Natural killer cell (primary cell): ENCODE measurements around the gene NDE1. TPM values are rescaled to one million over a fixed set of nuclear protein-coding genes. Genes with fewer than 3 reads are reported as not detected.
A peak's percentile ranks its signal among the peaks of the same experiment; 100 is the strongest.
"Not testable (repeated sequence)": the region's sequence is repeated elsewhere in the genome, so short reads cannot be mapped to it uniquely, and the experiment has no call there.

Source experiments
- ATAC-seq, 3 donors: fragments of 150-1000 bp in 2 of 3; fragments of 200-7000 bp in 1 of 3; cut with Tn5 transposase; 1 replicate in 1 of 3; 2 replicates in 2 of 3; pipeline ENCODE4 v1.10.0; 2021; ENCODE audit warnings: mild to moderate bottlenecking in 2 of 3, moderate library complexity in 2 of 3
- DNase-seq, 2 donors: peaks; one replicate each; pipeline versions ENCODE4 v3.0.0 to v3.0.0-alpha.2; 2013 to 2021; ENCODE audit warnings: mixed read lengths in 1 of 2
- H3K27ac ChIP-seq: one replicate; pipeline ENCODE4 v1.5.1; 2013; ENCODE audit warnings: mild to moderate bottlenecking, low read length
- H3K27me3 ChIP-seq: one replicate; pipeline ENCODE4 v1.6.1; 2013; ENCODE audit warnings: low read length; ENCODE audit not compliant: control insufficient read depth, insufficient read depth
- H3K36me3 ChIP-seq: one replicate; pipeline ENCODE4 v1.6.1; 2013; ENCODE audit warnings: low read length; ENCODE audit not compliant: control insufficient read depth, insufficient read depth
- H3K4me1 ChIP-seq: one replicate; pipeline ENCODE4 v1.6.1; 2013; ENCODE audit warnings: low read length; ENCODE audit not compliant: control insufficient read depth, insufficient read depth
- H3K4me3 ChIP-seq: one replicate; pipeline ENCODE4 v1.5.1; 2013; ENCODE audit warnings: low read length
- H3K9me3 ChIP-seq: one replicate; pipeline ENCODE4 v1.6.1; 2013; ENCODE audit warnings: low read length; ENCODE audit not compliant: control insufficient read depth, insufficient read depth
- H3K27ac Mint-ChIP-seq, 2 donors: one replicate each; pipeline ENCODE4 v1.8.0; 2022; ENCODE audit warnings: mild to moderate bottlenecking in 2 of 2, mixed read lengths in 2 of 2, moderate library complexity in 1 of 2
- H3K27me3 Mint-ChIP-seq, 2 donors: one replicate each; pipeline ENCODE4 v1.8.0; 2022; ENCODE audit warnings: low read depth in 2 of 2, mixed read lengths in 2 of 2
- H3K36me3 Mint-ChIP-seq: one replicate; pipeline ENCODE4 v1.8.0; 2022; ENCODE audit warnings: mixed read lengths
- H3K4me1 Mint-ChIP-seq, 2 donors: one replicate each; pipeline ENCODE4 v1.8.0; 2022; ENCODE audit warnings: mixed read lengths in 2 of 2
- H3K4me3 Mint-ChIP-seq: one replicate; pipeline ENCODE4 v1.8.0; 2022; ENCODE audit warnings: mild to moderate bottlenecking, moderate library complexity, mixed read lengths
- H3K9me3 Mint-ChIP-seq, 2 donors: one replicate each; pipeline ENCODE4 v1.8.0; 2022; ENCODE audit warnings: mixed read lengths in 2 of 2
- WGBS: methylation state at CpG from one replicate; pipeline ENCODE4 v1.1.7; 2013; ENCODE audit warnings: missing lambda C conversion rate; ENCODE audit not compliant: insufficient coverage; 5-methylcytosine and 5-hydroxymethylcytosine counted together
- intact Hi-C: fragments of 100-400 bp; cut with micrococcal nuclease; formaldehyde crosslinking; loops from one replicate; pipeline ENCODE4 v1.14.2; 2022
- total RNA-seq, 4 donors: library from RNA; stranded (reverse); fragments of 120-200 nt in 1 of 4; gene quantifications; one replicate each; pipeline versions ENCODE4 v1.2.3 to v1.2.4, GENCODE V29; 2013 to 2022
- TF ChIP-seq, protein P1 (sequence below): fragments of 200-600 bp; IDR thresholded peaks from one replicate; pipeline ENCODE4 v1.8.0; 2022; ENCODE audit warnings: antibody characterized with exemption

NDE1 gene
- total RNA-seq, 3 donors from 2014 or later (not counting 1 experiment from before 2014, with no cell fraction given), result 104 to 118 (median 114) TPM

GRCh38 chr16:15644267-15644961, 5.6 kb upstream of the NDE1 start:
- WGBS, result 82% methylated on average over 6 of the region's 9 CpGs

DNA sequence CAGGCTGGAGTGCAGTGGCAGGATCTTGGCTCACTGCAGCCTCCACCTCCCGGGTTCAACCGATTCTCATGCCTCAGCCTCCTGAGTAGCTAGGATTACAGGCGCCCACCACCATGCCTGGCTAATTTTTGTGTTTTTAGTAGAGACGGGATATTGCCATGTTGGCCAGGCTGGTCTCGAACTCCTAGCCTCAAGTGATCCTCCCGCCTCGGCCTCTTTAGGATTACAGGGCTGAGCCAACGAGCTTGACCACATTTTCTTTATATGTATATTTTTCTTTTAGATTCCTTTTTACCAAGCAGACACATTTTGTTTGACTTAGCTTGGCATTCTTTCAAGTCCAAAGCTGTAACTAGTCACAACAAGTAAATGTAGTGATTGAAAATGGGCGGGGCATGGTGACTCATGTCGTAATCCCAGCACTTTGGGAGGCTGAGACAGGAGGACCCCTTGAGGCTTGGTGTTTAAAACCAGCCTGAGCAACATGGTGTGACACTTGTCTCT, 5.0 kb upstream of the NDE1 start:
- not testable (repeated sequence) for H3K27me3 Mint-ChIP-seq, H3K27ac ChIP-seq, H3K36me3 ChIP-seq, ATAC-seq, H3K9me3 ChIP-seq, H3K36me3 Mint-ChIP-seq, H3K27me3 ChIP-seq, H3K4me3 ChIP-seq, H3K9me3 Mint-ChIP-seq
- Mint-ChIP-seq H3K27ac (peak overlapping the region in 1 of 2 donors; percentile 98), H3K4me1 (peaks cover 29 to 32% of the 10 kb centered on the region in 2 donors), H3K4me3 (peak overlapping the region; percentile 21)
- H3K4me1 ChIP-seq, result peaks cover 15% of the 10 kb centered on the region
- 97% methylated on average over 8 of the region's 10 CpGs for WGBS
- intact Hi-C loops, result loop anchor here (5.0 kb wide), 1 partner anchor 37 kb away; no protein-coding TSS in a partner anchor
- peak in 1 of 2 donors; percentile 24 for DNase-seq

More at GRCh38 chr16:15644267-15644961, 5.6 kb upstream of the NDE1 start:
- H3K4me3 ChIP-seq, result no peak overlapping the region
- H3K27me3 ChIP-seq, result no peaks in the 10 kb centered on the region
- peaks cover 11% of the 10 kb centered on the region for H3K4me1 ChIP-seq
- Mint-ChIP-seq H3K4me3 (peak overlapping the region; percentile 95), H3K27me3 (no peaks in the 10 kb centered on the region), H3K36me3 (no peaks in the 10 kb centered on the region), H3K27ac (peak overlapping the region; percentile 98 to 99), H3K4me1 (peaks cover 29 to 30% of the 10 kb centered on the region in 2 donors), H3K9me3 (no peaks in the 10 kb centered on the region)
- no peaks in the 10 kb centered on the region for H3K36me3 ChIP-seq
- peak overlapping the region; percentile 100 for H3K27ac ChIP-seq
- DNase-seq (no peak), ATAC-seq (no peak)
- H3K9me3 ChIP-seq, result no peaks in the 10 kb centered on the region
- intact Hi-C loops, result loop anchor here (5.0 kb wide), 1 partner anchor 38 kb away; no protein-coding TSS in a partner anchor
- TF ChIP-seq, protein P1, sequence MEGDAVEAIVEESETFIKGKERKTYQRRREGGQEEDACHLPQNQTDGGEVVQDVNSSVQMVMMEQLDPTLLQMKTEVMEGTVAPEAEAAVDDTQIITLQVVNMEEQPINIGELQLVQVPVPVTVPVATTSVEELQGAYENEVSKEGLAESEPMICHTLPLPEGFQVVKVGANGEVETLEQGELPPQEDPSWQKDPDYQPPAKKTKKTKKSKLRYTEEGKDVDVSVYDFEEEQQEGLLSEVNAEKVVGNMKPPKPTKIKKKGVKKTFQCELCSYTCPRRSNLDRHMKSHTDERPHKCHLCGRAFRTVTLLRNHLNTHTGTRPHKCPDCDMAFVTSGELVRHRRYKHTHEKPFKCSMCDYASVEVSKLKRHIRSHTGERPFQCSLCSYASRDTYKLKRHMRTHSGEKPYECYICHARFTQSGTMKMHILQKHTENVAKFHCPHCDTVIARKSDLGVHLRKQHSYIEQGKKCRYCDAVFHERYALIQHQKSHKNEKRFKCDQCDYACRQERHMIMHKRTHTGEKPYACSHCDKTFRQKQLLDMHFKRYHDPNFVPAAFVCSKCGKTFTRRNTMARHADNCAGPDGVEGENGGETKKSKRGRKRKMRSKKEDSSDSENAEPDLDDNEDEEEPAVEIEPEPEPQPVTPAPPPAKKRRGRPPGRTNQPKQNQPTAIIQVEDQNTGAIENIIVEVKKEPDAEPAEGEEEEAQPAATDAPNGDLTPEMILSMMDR, result no peak

DNA sequence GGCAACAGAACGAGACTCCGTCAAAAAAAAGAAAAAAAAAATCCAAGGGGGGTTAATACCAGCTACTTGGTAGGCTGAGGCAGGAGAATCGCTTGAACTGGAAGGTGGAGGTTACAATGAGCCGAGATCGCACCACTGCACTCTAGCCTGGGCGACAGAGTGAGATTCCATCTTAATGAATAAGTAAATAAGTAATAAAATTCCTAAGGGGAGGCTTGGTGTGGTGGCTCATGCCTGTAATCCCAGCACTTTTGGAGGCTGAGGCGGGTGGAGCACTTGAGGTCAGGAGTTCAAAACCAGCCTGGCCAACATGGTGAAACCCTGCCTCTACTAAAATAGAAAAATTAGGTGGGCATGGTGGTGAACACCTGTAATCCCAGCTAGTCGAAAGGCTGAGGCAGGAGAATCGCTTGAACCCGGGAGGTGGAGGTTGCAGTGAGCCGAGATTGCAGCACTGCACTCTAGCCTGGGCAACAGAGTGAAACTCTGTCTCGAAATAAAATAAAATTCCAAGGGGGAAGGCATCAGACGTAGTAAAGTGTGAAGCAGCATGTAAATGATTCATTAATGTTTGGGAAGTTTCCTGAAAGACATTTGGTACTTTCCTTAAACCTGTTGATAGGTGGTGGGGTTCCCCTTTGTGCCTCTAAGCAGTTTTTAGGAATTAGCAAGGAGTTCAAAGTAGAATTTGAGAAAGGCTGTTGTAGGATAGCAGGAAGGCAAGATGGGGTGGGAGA, 3.3 kb upstream of the NDE1 start:
- H3K4me3 Mint-ChIP-seq, result peak overlapping the region; percentile 25

DNA sequence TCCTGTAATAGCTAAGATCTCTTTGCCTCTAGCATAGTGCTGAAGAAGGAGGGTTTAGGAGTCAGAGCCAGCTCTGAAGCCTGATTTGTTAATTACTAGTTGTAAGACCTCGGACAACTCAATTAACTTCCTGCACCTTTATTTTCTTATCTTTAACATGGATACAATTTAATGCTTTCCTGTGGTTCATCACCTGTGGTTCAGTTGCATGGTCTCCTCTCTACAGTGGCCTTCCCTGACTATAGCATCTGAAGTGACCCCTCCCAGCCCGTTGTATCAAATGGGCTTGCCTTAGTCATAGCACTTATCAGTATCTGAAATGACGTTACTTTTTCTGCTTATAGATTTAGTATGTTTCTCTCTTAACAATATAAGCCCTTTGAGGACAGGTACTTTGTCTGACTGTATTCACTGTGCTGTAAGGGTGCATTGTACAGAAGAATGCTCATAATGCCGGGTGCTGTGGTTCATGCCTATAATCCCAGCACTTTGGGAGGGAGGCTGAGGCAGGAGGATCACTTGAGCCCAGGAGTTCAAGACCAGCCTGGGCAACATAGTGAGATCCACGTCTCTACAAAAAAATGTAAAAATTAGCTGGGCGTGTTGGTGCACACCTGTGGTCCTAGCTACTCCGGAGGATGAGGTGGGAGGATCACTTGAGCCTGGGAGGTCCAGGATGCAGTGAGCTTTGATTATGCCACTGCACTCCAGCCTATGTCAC, 2.6 kb upstream of the NDE1 start:
- intact Hi-C loops, result no loop called here
- DNase-seq (no peak), ATAC-seq (no peak)
- H3K36me3 ChIP-seq, result peaks cover 2% of the 10 kb centered on the region
- H3K9me3 Mint-ChIP-seq, result no peaks in the 10 kb centered on the region
- H3K4me1 Mint-ChIP-seq, result peaks cover 23 to 27% of the 10 kb centered on the region in 2 donors
- WGBS, result 89% methylated on average over 6 of the region's 7 CpGs
- H3K27ac Mint-ChIP-seq, result peak overlapping the region in 1 of 2 donors; percentile 36
- peaks cover 27% of the 10 kb centered on the region for H3K4me1 ChIP-seq
- TF ChIP-seq, protein P1, result no peak
- H3K36me3 Mint-ChIP-seq, result no peaks in the 10 kb centered on the region
- no peak overlapping the region for H3K27ac ChIP-seq
- no peaks in the 10 kb centered on the region for H3K27me3 Mint-ChIP-seq
- H3K27me3 ChIP-seq, result no peaks in the 10 kb centered on the region
- no peaks in the 10 kb centered on the region for H3K9me3 ChIP-seq
- no peak overlapping the region for H3K4me3 ChIP-seq
- H3K4me3 Mint-ChIP-seq, result no peak overlapping the region

More for the DNA sequence above, 3.3 kb upstream of the NDE1 start:
- intact Hi-C loops, H3K36me3 Mint-ChIP-seq, ATAC-seq, H3K27me3 Mint-ChIP-seq, DNase-seq, H3K36me3 ChIP-seq, H3K27me3 ChIP-seq, H3K9me3 Mint-ChIP-seq, H3K27ac ChIP-seq, H3K9me3 ChIP-seq, H3K4me3 ChIP-seq: not testable (repeated sequence)
- H3K4me1 ChIP-seq, result peaks cover 26% of the 10 kb centered on the region
- WGBS, result 88% methylated on average over 13 of the region's 13 CpGs
- Mint-ChIP-seq H3K4me1 (peaks cover 30 to 34% of the 10 kb centered on the region in 2 donors), H3K27ac (peak overlapping the region in 1 of 2 donors; percentile 36)
